H1 (cell line): ENCODE results near the gene MICOS13. TPM values are rescaled to one million over a fixed set of nuclear protein-coding genes. Genes with fewer than 3 reads are reported as not detected.
A peak's percentile ranks its signal among the peaks of the same experiment; 100 is the strongest.

Source experiments
- FOSL1 ChIP-seq: IDR thresholded peaks from 2 replicates; pipeline ENCODE4 v1.6.1; 2011; ENCODE audit warnings: mild to moderate bottlenecking, low read depth, low read length, moderate library complexity; ENCODE audit not compliant: insufficient read depth
- GTF2F1 ChIP-seq: IDR thresholded peaks from 2 replicates; pipeline ENCODE4 v1.6.1; 2012; ENCODE audit warnings: low read depth, low read length, improper control_type of control experiment, borderline replicate concordance
- HDAC2 ChIP-seq, 2 experiments: fragments of 300-600 bp in 1 of 2; sonication (generic) in 1 of 2; IDR thresholded peaks; 2 replicates each; pipeline ENCODE4 v1.6.1; 2011 to 2012; ENCODE audit warnings: low read depth in 2 of 2, low read length in 2 of 2, mild to moderate bottlenecking in 2 of 2, moderate library complexity in 2 of 2, borderline replicate concordance in 1 of 2, inconsistent platforms in 1 of 2
- JUND ChIP-seq: IDR thresholded peaks from 2 replicates; pipeline ENCODE4 v1.6.1; 2011; ENCODE audit warnings: mild to moderate bottlenecking, improper control_type of control experiment, low read length
- MAFK ChIP-seq: IDR thresholded peaks from 2 replicates; pipeline ENCODE4 v1.6.1; 2012; ENCODE audit warnings: low read depth, mild to moderate bottlenecking, improper control_type of control experiment, low read length
- NRF1 ChIP-seq: IDR thresholded peaks from 2 replicates; pipeline ENCODE4 v1.6.1; 2011; ENCODE audit warnings: mild to moderate bottlenecking, low read depth, low read length, improper control_type of control experiment
- RBBP5 ChIP-seq: IDR thresholded peaks from 2 replicates; pipeline ENCODE4 v1.7.1; 2012; ENCODE audit warnings: low read depth, mild to moderate bottlenecking, inconsistent platforms, low read length, moderate library complexity, borderline replicate concordance
- RFX5 ChIP-seq: IDR thresholded peaks from 2 replicates; pipeline ENCODE4 v1.6.1; 2011; ENCODE audit warnings: low read depth, low read length, improper control_type of control experiment, borderline replicate concordance
- RXRA ChIP-seq: IDR thresholded peaks from 2 replicates; pipeline ENCODE4 v1.6.1; 2011; ENCODE audit warnings: low read depth, mild to moderate bottlenecking, low read length, moderate library complexity; ENCODE audit not compliant: insufficient read depth
- SAP30 ChIP-seq: fragments of 300-600 bp; sonication (generic); IDR thresholded peaks from 2 replicates; pipeline ENCODE4 v1.7.1; 2012; ENCODE audit warnings: low read length, moderate library complexity, mild to moderate bottlenecking, inconsistent platforms; ENCODE audit not compliant: insufficient read depth, insufficient replicate concordance
- SIN3A ChIP-seq, 2 experiments: IDR thresholded peaks in 1 of 2; conservative IDR thresholded peaks in 1 of 2; 2 replicates each; pipeline ENCODE4 v1.6.1; 2011 to 2012; ENCODE audit warnings: low read length in 2 of 2, improper control_type of control experiment in 1 of 2, low read depth in 1 of 2, mild to moderate bottlenecking in 1 of 2
- ZNF274 ChIP-seq: IDR thresholded peaks from 2 replicates; pipeline ENCODE4 v1.7.0; 2012; ENCODE audit warnings: low read length, borderline replicate concordance; ENCODE audit errors: extremely low read depth
- polyA plus RNA-seq, 7 experiments: library from polyadenylated mRNA; depleted of rRNA in 3 of 7; stranded (reverse) in 5 of 7; unstranded in 2 of 7; fragments of >200 nt in 5 of 7; fragments of 200-250 nt in 2 of 7; gene quantifications; 1 replicate in 5 of 7; 2 replicates in 1 of 7; 4 replicates in 1 of 7; pipeline versions ENCODE4 v1.2.1 to v1.2.3, GENCODE V29; 2011 to 2013; ENCODE audit warnings: missing spikeins in 2 of 7, mixed read lengths in 2 of 7
- total RNA-seq: library from RNA; stranded (reverse); fragmentation: NEBNext Ultra II Directional; extraction: Animal tissue kit (Norgen Biotek cat#: 25700); gene quantifications from 2 replicates; pipeline ENCODE4 v1.2.1, GENCODE V29; 2021

Gene MICOS13
- total and polyA plus RNA-seq, 2 of the 8 experiments (the other 6 are each of a cell fraction or from before 2014, with no cell fraction given), result 17.3 to 36.1 TPM

DNA sequence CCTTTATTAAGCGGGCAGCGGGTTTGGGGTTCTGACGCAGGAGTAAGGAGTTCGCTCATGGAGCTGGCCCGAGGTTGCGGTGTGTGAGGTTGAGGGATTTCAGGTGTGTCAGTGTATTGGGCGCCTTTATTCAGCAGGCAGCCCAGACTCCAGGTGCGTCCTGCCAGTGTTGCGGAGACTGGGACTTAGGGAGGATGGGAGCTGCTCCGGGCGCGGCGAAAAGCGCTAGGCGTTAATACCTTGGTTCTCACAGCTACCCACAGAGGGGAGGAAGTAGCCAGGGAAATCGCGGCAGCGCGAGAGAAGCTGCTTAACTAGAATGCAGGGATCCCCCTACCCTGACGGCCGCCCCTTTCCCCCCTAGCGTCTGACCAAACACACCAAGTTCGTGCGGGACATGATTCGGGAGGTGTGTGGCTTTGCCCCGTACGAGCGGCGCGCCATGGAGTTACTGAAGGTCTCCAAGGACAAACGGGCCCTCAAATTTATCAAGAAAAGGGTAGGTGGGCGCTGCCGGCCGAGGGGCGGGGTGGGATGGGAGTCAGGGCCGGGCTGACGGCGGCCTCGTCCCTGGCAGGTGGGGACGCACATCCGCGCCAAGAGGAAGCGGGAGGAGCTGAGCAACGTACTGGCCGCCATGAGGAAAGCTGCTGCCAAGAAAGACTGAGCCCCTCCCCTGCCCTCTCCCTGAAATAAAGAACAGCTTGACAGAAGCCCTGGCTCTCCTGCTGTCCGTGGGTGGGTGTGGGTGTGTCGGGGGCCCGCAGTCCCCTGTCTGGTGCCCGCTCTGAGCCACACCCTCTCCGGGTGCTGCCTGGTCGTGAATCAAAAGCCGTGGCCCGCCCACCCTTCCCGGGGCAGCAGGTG is 10.9 kb upstream of the MICOS13 start (continued):
- TF ChIP-seq HDAC2 (IDR thresholded peaks at IDR 0.05; ENCODE audit: borderline replicate concordance in 1 of 2, low read depth in 2 of 2, low read length in 2 of 2) (no peak), RFX5 (no peak), JUND (no peak), SAP30 (peak; percentile 2), NRF1 (no peak), RXRA (no peak), MAFK (no peak), ZNF274 (no peak), GTF2F1 (no peak), FOSL1 (no peak), RBBP5 (no peak), SIN3A (conservative IDR thresholded peaks at IDR 0.05 in 1 of 2, IDR thresholded peaks at IDR 0.05 in 1 of 2; ENCODE audit: low read depth in 1 of 2, low read length in 2 of 2) (peak in 1 of 2 experiments; percentile 1; a peak in 1 of 4 replicates)
